Suprapubic skin (tissue), 3 donors: ENCODE data around the gene PRMT5.

Experiments
- CTCF ChIP-seq, 2 donors: fragments of 200-600 bp in 1 of 2; fragments of 450-650 bp in 1 of 2; sonication (generic) in 1 of 2; IDR thresholded peaks; one replicate each; pipeline ENCODE4 v1.5.1; 2016 to 2019; ENCODE audit warnings: antibody characterized with exemption in 2 of 2, mild to moderate bottlenecking in 1 of 2, moderate library complexity in 1 of 2
- POLR2AphosphoS5 ChIP-seq, 3 donors: sonication (generic); formaldehyde crosslinking; IDR thresholded peaks; one replicate each; pipeline ENCODE4 v1.6.1; 2017; ENCODE audit warnings: antibody characterized with exemption in 3 of 3

- TF ChIP-seq CTCF (IDR thresholded peaks at IDR 0.05) (no peak), POLR2AphosphoS5 (IDR thresholded peaks at IDR 0.05) (no peak)
Observed at GRCh38 chr14:22922294-22922693, 6.9 kb downstream of the PRMT5 start.
